Nephron progenitor cell (in vitro differentiated cells): ENCODE results near the gene NCKAP5.

Experiments
- DNase-seq: peaks from one replicate; pipeline ENCODE4 v3.0.0; 2021
- H3K27ac Mint-ChIP-seq: 2 replicates; pipeline ENCODE4 v1.8.0; 2021; ENCODE audit warnings: mild to moderate bottlenecking, moderate library complexity, mixed read lengths
- H3K27me3 Mint-ChIP-seq: 2 replicates; pipeline ENCODE4 v1.8.0; 2021; ENCODE audit warnings: mild to moderate bottlenecking, low read depth, mixed read lengths; ENCODE audit not compliant: poor library complexity
- H3K36me3 Mint-ChIP-seq: 2 replicates; pipeline ENCODE4 v1.8.0; 2021; ENCODE audit warnings: low read depth, mixed read lengths
- H3K4me1 Mint-ChIP-seq: 2 replicates; pipeline ENCODE4 v1.8.0; 2021; ENCODE audit warnings: mixed read lengths
- H3K4me3 Mint-ChIP-seq: 2 replicates; pipeline ENCODE4 v1.8.0; 2021; ENCODE audit warnings: mild to moderate bottlenecking, moderate library complexity, mixed read lengths
- H3K9me3 Mint-ChIP-seq: 2 replicates; pipeline ENCODE4 v1.8.0; 2021; ENCODE audit warnings: mild to moderate bottlenecking, moderate library complexity, mixed read lengths
- TF ChIP-seq, protein P1 (sequence below): fragments of 200-600 bp; sonication (generic); IDR thresholded peaks from 2 replicates; pipeline ENCODE4 v1.5.0; 2021; ENCODE audit warnings: antibody characterized with exemption

Gene NCKAP5

GRCh38 chr2:132948211-132948610 is 620.1 kb downstream of the NCKAP5 start:
- Mint-ChIP-seq H3K4me1 (peaks cover 51% of the 10 kb centered on the region), H3K4me3 (no peak overlapping the region), H3K27me3 (no peaks in the 10 kb centered on the region), H3K9me3 (no peaks in the 10 kb centered on the region), H3K36me3 (no peaks in the 10 kb centered on the region), H3K27ac (no peak overlapping the region)
- TF ChIP-seq, protein P1, sequence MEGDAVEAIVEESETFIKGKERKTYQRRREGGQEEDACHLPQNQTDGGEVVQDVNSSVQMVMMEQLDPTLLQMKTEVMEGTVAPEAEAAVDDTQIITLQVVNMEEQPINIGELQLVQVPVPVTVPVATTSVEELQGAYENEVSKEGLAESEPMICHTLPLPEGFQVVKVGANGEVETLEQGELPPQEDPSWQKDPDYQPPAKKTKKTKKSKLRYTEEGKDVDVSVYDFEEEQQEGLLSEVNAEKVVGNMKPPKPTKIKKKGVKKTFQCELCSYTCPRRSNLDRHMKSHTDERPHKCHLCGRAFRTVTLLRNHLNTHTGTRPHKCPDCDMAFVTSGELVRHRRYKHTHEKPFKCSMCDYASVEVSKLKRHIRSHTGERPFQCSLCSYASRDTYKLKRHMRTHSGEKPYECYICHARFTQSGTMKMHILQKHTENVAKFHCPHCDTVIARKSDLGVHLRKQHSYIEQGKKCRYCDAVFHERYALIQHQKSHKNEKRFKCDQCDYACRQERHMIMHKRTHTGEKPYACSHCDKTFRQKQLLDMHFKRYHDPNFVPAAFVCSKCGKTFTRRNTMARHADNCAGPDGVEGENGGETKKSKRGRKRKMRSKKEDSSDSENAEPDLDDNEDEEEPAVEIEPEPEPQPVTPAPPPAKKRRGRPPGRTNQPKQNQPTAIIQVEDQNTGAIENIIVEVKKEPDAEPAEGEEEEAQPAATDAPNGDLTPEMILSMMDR = no peak
- DNase-seq = no peak

DNA sequence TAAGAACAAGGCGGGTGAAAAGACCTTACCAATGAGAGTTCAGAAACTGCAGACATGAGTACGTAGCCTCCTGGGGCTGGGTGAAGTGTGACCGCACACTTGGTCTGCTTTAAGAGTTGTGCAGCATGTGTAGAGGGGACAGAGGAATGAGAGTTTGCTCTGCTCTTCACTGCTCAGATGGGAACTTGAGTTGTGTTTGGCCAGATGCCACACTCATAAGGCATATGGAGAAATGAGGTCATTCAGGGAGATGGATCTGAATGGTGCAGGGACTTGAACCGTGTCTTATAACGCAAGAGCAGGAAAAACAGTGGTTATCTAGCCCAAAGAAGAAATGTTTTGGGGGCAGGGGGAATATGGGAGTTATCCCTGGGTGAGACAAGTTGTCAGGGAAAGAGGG is 624.4 kb downstream of the NCKAP5 start:
- TF ChIP-seq, protein P1 = no peak
- H3K4me1 Mint-ChIP-seq = peaks cover 13% of the 10 kb centered on the region
- no peaks in the 10 kb centered on the region for H3K9me3 Mint-ChIP-seq
- no peak overlapping the region for H3K27ac Mint-ChIP-seq
- H3K36me3 Mint-ChIP-seq = no peaks in the 10 kb centered on the region
- no peaks in the 10 kb centered on the region for H3K27me3 Mint-ChIP-seq
- no peak for DNase-seq
- no peak overlapping the region for H3K4me3 Mint-ChIP-seq

GRCh38 chr2:132941296-132942020 is 626.8 kb downstream of the NCKAP5 start:
- Mint-ChIP-seq H3K4me3 (no peak overlapping the region), H3K4me1 (peaks cover 22% of the 10 kb centered on the region), H3K36me3 (no peaks in the 10 kb centered on the region), H3K27me3 (no peaks in the 10 kb centered on the region), H3K27ac (no peak overlapping the region), H3K9me3 (no peaks in the 10 kb centered on the region)
- no peak for DNase-seq
- TF ChIP-seq, protein P1 = no peak

DNA sequence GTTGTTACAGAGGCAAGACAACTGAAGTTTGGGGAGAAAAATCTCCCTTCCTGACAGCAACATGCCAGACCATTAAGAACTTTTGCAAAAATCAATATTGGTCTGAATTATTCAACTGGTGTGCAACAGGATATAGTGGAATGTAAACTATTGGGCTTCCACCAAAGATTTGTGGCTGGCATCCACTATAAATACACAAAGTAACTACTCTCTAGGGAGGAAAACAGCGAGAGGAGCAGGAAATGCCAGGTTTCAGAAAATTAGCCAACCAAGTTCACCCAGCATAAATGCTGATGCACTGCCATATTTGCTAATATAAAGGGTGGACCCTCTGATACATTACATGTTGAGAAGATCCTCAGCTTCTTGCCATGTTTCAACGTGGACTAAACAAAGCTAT is 630.6 kb downstream of the NCKAP5 start:
- no peak overlapping the region for H3K27ac Mint-ChIP-seq

GRCh38 chr2:132936791-132937190 is 631.5 kb downstream of the NCKAP5 start:
- H3K36me3 Mint-ChIP-seq = peaks cover 6% of the 10 kb centered on the region
- peaks cover 23% of the 10 kb centered on the region for H3K4me1 Mint-ChIP-seq
- H3K27me3 Mint-ChIP-seq = no peaks in the 10 kb centered on the region
- H3K4me3 Mint-ChIP-seq = no peak overlapping the region
- DNase-seq = no peak
- TF ChIP-seq, protein P1 = no peak
- H3K9me3 Mint-ChIP-seq = no peaks in the 10 kb centered on the region
- H3K27ac Mint-ChIP-seq = no peak overlapping the region

More for the DNA sequence above, 630.6 kb downstream of the NCKAP5 start:
- H3K36me3 Mint-ChIP-seq = peaks cover 6% of the 10 kb centered on the region
- no peak overlapping the region for H3K4me3 Mint-ChIP-seq
- H3K4me1 Mint-ChIP-seq = peaks cover 23% of the 10 kb centered on the region
- no peaks in the 10 kb centered on the region for H3K27me3 Mint-ChIP-seq
- TF ChIP-seq, protein P1 = no peak
- no peak for DNase-seq
- H3K9me3 Mint-ChIP-seq = no peaks in the 10 kb centered on the region

DNA sequence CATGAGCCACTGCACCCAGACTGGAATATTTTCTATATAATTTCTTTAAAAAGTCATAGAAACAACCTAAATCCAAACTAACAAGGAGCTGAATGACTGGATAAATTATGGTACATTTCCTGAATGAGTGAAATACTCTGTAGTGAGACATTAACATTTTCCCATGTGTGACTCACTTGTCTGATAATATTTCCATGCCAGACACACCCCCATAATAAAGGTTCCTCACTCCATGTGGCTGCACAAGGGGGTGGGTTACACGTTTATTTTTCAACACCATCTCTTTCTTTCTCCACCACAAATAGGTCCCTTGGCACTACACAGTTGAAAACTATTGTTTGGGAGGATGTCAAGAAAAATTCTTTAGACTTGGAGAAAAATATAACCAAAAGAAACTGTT is 632.0 kb downstream of the NCKAP5 start:
- Mint-ChIP-seq H3K27ac (no peak overlapping the region), H3K9me3 (no peaks in the 10 kb centered on the region), H3K4me3 (no peak overlapping the region), H3K36me3 (peaks cover 6% of the 10 kb centered on the region), H3K27me3 (no peaks in the 10 kb centered on the region), H3K4me1 (peaks cover 23% of the 10 kb centered on the region)
- TF ChIP-seq, protein P1 = no peak
- DNase-seq = no peak
